NCI-H526 treated with DMSO at 0.1 percent for 48 hours (cell line): Measurements from ENCODE around the gene CLBA1.
"Not testable (repeated sequence)": the region's sequence is repeated elsewhere in the genome, so short reads cannot be mapped to it uniquely, and the experiment has no call there.

Experiments
- DNase-seq: peaks from one replicate; lab custom pipeline; 2025; lab: John Stamatoyannopoulos, UW

The CLBA1 gene

DNA sequence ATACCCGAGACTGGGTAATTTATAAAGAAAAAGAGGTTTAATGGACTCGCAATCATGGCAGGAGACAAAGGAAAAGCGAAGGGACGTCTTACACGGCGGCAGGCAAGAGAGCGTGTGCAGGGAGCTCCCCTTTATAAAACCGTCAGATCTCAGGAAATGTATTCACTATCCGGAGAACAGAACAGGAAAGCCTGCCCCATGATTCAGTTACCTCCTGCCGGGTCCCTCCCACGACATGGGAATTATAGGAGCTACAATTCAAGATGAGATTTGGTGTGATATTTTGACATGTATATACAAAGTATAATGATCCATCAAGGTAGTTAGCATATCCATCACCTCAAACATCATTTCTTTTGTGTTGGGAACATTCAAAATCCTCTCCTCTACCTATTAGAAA lies 37.6 kb downstream of the CLBA1 start:
- DNase-seq = no peak

DNA sequence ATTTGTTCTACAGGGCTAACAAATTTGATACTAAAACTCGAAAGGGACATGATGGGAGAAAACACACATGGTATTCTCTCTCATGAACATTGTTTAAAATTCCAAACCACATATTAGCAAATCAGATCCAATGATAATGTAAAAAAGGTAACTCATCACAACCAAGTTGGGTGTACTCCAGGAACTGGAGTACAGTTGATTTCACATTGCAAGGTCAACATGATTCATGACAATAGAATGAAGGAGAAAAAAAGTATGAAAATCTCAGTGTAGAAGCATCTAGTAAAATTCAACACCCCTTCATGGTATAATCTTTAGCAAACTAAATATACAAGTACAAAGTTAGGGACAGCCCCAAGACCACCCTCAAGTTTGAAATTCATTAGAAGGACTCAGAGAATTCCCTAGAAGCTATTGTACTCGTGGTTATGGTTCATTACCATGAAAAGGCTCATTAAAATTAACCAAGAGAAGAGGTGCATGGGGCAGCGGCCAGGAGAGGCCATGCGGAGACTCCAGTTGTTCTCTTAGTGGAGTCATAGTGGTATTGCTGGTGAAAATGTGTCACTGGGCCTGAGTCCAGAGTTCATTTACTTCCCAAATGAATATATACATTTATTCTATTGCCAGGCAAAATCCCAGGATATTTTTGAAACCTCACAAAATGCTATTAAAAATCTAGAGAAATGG lies 38.3 kb downstream of the CLBA1 start:
- DNase-seq = no peak

DNA sequence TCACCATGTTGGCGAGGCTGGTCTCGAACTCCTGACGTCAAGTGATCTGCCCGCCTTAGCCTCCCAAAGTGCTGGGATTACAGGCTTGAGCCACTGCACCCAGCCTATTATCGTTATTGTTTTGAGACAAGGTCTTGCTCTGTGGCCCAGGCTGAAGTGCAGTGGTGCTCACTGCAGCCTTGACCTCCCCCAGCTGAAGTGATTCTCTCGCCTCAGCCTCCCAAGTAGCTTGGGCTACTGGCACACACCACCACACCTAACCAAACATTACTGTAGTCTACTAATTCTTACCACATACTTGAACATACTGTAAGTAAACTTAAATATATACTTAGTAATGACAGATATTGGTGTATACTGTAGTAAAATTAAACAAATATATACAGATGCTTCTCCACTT lies 39.8 kb downstream of the CLBA1 start:
- DNase-seq = no peak

DNA sequence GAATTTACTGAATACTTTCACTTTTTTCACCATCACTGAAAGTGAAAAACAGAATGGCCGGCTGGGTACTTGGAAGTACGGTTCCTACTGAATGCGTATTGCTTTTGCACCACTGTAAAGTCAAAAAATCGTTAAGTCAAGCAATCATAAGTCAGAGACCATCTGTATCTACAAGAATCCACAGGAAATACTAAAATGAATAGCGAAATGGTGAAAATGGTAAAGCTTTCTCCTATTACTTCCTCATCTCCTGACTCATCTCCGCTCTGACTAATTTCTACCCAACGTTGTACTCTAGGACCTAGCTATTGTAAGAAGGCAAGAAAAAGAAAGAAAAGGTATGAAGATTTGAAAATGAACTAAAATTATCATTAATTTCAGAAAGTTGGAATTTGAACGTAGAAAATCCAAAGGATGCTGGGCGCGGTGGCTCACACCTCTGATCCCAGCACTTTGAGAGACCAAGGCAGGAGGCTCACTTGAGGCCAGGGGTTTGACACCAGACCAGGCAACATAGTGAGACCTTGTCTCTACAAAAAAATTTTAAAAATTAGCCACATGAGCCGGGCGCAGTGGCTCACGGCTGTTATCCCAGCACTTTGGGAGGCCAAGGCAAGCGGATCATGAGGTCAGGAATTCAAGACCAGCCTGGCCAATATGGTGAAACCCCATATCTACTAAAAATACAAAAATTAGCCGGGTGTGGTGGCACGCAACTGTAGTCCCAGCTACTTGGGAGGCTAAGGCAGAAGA lies 40.6 kb downstream of the CLBA1 start:
- DNase-seq = no peak

GRCh38 chr14:105026802-105027563 lies 41.4 kb downstream of the CLBA1 start:
- DNase-seq = no peak

GRCh38 chr14:105027718-105028117 lies 42.1 kb downstream of the CLBA1 start:
- not testable (repeated sequence) for DNase-seq

DNA sequence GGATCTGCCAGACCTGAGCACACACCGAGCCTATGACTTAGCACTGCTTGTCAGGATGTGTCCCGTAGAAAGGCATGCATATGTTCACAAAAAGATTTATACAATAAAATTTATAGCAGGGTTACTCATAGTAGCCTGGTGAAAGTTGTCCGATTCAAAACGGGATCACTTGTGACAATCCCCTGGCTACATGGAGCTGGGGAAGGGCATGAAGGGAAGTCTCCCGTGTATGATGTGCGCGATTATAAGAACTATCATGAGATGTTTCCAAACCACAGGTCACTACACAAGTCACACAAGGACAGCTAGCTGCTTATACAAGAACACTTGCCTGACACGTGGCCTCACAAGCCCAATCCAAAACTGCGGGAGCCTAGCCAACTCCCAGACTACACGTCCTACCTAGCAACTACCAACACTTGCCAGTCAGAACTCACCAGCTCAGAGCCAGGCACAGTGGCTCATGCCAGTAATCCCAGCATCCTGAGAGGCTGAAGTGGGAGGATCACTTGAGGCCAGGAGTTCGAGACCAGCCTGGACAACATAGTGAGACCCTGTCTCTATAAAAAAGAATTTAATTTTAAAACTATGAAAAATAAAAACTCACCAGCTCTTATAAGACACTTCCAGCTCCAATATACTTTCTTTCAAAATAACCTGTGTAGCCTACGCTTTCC lies 42.8 kb downstream of the CLBA1 start:
- no peak for DNase-seq

DNA sequence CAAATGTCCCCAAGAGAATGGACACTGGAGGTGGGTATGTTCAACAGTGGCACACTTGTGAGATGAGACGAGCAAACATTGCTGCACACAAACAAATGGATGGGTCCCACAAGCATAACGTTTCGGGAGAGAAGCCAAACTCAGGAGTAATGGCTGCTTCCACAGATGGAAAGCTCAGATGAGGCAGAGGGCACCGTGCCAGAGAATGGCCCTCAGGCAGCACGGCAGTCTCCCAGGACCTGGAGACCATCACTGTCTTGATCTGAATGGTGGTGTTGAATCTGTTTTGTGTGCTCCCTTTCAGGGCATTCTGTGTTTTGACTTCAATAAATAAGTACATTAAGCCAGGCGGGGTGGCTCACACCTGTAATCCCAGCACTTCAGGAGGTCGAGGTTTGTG lies 43.8 kb downstream of the CLBA1 start:
- no peak for DNase-seq

- DNase-seq = no peak
These were observed 44.6 kb downstream of the CLBA1 start for GRCh38 chr14:105030194-105030593.

DNA sequence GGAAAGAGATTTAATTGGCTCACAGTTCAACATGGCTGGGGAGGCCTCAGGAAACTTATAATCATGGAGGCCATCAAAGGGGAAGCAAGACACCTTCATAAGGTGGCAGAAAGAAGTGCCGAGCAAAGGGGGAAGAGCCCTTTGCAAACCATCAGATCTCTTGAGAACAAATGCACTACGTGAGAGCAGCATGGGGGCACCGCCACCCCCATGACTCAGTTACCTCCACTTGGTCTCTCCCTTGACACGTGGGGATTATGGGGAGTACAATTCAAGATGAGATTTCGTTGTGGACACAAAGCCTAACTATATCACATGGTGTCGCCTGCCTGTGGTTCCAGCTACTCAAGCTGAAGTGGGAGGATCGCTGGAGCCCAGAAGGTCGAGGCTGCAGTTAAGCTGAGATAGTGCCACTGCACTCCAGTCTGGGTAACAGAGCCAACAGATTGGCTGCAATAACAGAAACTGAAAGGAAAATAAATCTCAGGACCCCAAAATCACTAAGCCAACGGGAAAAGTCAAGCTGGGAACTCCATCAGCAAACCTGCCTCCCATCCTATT lies 45.3 kb downstream of the CLBA1 start:
- no peak for DNase-seq

GRCh38 chr14:105032451-105032901 lies 46.9 kb downstream of the CLBA1 start:
- not testable (repeated sequence) for DNase-seq

DNA sequence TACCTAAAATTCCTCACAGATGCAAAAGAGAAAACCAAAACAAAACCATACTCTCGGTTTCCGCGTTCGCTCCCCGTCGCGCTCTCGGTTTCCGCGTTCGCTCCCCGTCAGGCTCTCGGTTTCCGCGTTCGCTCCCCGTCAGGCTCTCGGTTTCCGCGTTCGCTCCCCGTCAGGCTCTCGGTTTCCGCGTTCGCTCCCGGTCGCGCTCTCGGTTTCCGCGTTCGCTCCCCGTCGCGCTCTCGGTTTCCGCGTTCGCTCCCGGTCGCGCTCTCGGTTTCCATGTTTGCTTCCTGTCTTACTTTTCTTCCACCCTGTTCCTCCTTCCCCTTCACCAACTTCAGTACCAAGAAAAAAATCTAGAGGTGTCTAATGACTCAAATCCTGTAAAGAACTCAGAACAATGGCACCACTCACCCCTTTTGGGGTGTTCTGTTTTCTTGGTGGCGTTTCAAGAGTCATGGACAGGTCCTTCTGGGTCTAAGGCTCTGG lies 47.9 kb downstream of the CLBA1 start:
- DNase-seq = not testable (repeated sequence)

- DNase-seq = peak; percentile 62
These were observed 48.9 kb downstream of the CLBA1 start for GRCh38 chr14:105034315-105035039.

GRCh38 chr14:105035616-105036015 lies 50.0 kb downstream of the CLBA1 start:
- not testable (repeated sequence) for DNase-seq

GRCh38 chr14:105039458-105040205 lies 54.0 kb downstream of the CLBA1 start:
- DNase-seq = no peak

GRCh38 chr14:105041841-105042765 lies 56.5 kb downstream of the CLBA1 start:
- no peak for DNase-seq

DNA sequence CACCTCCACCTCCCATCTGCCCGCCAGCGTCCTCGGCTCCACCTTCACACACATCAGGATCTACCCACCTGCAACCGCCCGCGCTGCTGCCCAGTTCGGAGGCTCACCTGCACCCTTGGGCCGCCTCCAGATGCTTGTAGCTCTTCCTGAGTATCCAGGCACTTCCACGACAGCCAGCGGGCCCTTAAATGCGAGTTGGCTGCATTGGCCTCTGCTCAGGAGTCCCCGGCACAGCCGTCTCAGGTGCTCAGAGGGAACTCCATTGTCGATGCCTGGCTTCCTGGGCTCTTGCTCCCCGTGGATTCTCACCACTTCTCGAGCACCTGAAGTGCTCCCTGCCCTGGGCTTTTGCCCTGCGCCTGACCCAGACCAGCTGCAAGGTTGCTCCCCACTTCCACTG lies 57.2 kb downstream of the CLBA1 start:
- no peak for DNase-seq

DNA sequence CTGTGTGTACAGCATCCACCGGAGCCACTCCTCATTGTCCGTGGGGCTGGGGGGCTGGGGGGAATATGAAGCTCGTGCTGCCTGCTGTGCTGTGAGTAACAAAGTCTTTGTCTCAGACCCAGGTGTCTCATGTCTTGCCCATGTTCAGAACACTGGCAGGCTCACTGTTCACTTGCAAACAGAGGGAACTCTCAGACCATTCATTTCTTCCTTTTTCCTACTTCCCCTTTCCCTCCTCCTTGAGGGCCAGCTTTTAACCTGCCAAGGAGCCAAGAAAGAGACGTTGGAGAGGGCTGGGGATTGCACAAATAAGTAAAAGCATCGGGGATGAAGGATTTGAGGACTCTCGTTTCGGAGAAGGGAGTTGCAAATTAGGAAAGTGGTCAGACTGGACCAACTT lies 58.1 kb downstream of the CLBA1 start:
- no peak for DNase-seq
